PC-3 (cell line): ENCODE measurements around the gene KCNV2. TPM values are rescaled to one million over a fixed set of nuclear protein-coding genes. Genes with fewer than 3 reads are reported as not detected.

Experiments
- ATAC-seq: fragments of 200-7000 bp; cut with Tn5 transposase; 2 replicates; pipeline ENCODE4 v1.9.1; 2020; ENCODE audit warnings: mild to moderate bottlenecking, moderate library complexity
- BruUV-seq: library from RNA; stranded (reverse); fragments of 400-500 nt; replicated peaks from 2 replicates; lab custom pipeline; 2021; lab: Mats Ljungman, UMichigan
- CTCF ChIA-PET: fragments of 300-600 bp; sonication (Branson Sonifier 250); formaldehyde crosslinking; loops from one replicate; lab custom pipeline; 2022; ENCODE audit warnings: antibody characterized with exemption; lab: Charles Lee
- POLR2A ChIA-PET: fragments of 300-600 bp; sonication (Branson Sonifier 250); formaldehyde crosslinking; loops from one replicate; lab custom pipeline; 2022; ENCODE audit warnings: antibody characterized with exemption; ENCODE audit not compliant: unreplicated experiment; lab: Charles Lee
- DNase-seq: peaks from one replicate; pipeline ENCODE4 v3.0.0-alpha.2; 2015
- H2AFZ ChIP-seq: fragments of 300-600 bp; sonication (generic); 2 replicates; pipeline ENCODE4 v1.6.0; 2016; ENCODE audit warnings: antibody characterized with exemption, low read length
- H3F3A ChIP-seq: fragments of 300-600 bp; sonication (generic); one replicate; pipeline ENCODE4 v1.6.0; 2017; ENCODE audit warnings: antibody characterized with exemption, low read length, control low read depth, mild to moderate bottlenecking; ENCODE audit not compliant: unreplicated experiment
- H3K27ac ChIP-seq: fragments of 300-600 bp; sonication (generic); 2 replicates; pipeline ENCODE4 v1.5.1; 2016; ENCODE audit warnings: mild to moderate bottlenecking, low read length
- H3K27me3 ChIP-seq: fragments of 300-600 bp; sonication (generic); 2 replicates; pipeline ENCODE4 v1.6.1; 2016; ENCODE audit warnings: low read length, mixed read lengths
- H3K36me3 ChIP-seq: fragments of 300-600 bp; sonication (generic); 2 replicates; pipeline ENCODE4 v1.6.1; 2016; ENCODE audit warnings: low read depth, mixed run types, low read length, mixed read lengths
- H3K4me1 ChIP-seq: fragments of 300-600 bp; sonication (generic); 2 replicates; pipeline ENCODE4 v1.5.1; 2016; ENCODE audit warnings: low read length; ENCODE audit not compliant: insufficient read depth
- H3K4me2 ChIP-seq: fragments of 300-600 bp; sonication (generic); 2 replicates; pipeline ENCODE4 v1.6.0; 2016; ENCODE audit warnings: low read length
- H3K4me3 ChIP-seq: fragments of 300-600 bp; sonication (generic); 2 replicates; pipeline ENCODE4 v1.5.1; 2016; ENCODE audit warnings: mild to moderate bottlenecking, low read length, mixed read lengths
- H3K79me2 ChIP-seq: fragments of 300-600 bp; sonication (generic); 2 replicates; pipeline ENCODE4 v1.6.1; 2017; ENCODE audit warnings: low read length, mixed read lengths
- H3K9ac ChIP-seq: fragments of 300-600 bp; sonication (generic); 2 replicates; pipeline ENCODE4 v1.6.0; 2016; ENCODE audit warnings: mild to moderate bottlenecking, low read length
- H3K9me2 ChIP-seq: fragments of 300-600 bp; sonication (generic); replicated peaks from 2 replicates; pipeline ENCODE4 v1.6.1; 2016; ENCODE audit warnings: mixed run types, low read length, mixed read lengths
- H3K9me3 ChIP-seq: fragments of 300-600 bp; sonication (generic); 2 replicates; pipeline ENCODE4 v1.6.1; 2016; ENCODE audit warnings: low read length, mixed read lengths
- H4K20me1 ChIP-seq: fragments of 300-600 bp; sonication (generic); 2 replicates; pipeline ENCODE4 v1.6.1; 2016; ENCODE audit warnings: low read length, mixed read lengths
- CTCF ChIP-seq: fragments of 300-600 bp; sonication (generic); conservative IDR thresholded peaks from 2 replicates; pipeline ENCODE4 v1.5.1; 2017; ENCODE audit warnings: antibody characterized with exemption, low read depth, mild to moderate bottlenecking, low read length
- EZH2 ChIP-seq: fragments of 300-600 bp; sonication (generic); IDR thresholded peaks from one replicate; pipeline ENCODE4 v1.6.1; 2017; ENCODE audit warnings: antibody characterized with exemption, mild to moderate bottlenecking, low read length; ENCODE audit not compliant: unreplicated experiment
- EZH2phosphoT487 ChIP-seq: fragments of 300-600 bp; sonication (generic); IDR thresholded peaks from 2 replicates; pipeline ENCODE4 v1.6.1; 2018; ENCODE audit warnings: mild to moderate bottlenecking, antibody characterized with exemption, low read length, borderline replicate concordance
- intact Hi-C: fragments of 100-400 bp; cut with micrococcal nuclease; formaldehyde crosslinking; loops from 2 replicates; pipeline ENCODE4 v1.9.0; 2023
- total RNA-seq: library from RNA; depleted of rRNA; stranded (reverse); fragments of >200 nt; gene quantifications from 2 replicates; pipeline ENCODE4 v1.2.3, GENCODE V29; 2014

The KCNV2 gene
- total RNA-seq, 1 experiment from 2014 or later: not detected

- ChIA-PET POLR2A (no interaction called here), CTCF (no interaction called here)
- TF ChIP-seq EZH2 (no peak), CTCF (no peak)
- Histone ChIP-seq H3K27ac (no peak overlapping the region), H3K4me1 (no peaks in the 10 kb centered on the region), H3K27me3 (no peaks in the 10 kb centered on the region), H3K9ac (no peak overlapping the region), H3K4me2 (no peak overlapping the region), H2AFZ (no peak overlapping the region), H3K79me2 (no peaks in the 10 kb centered on the region), H4K20me1 (no peaks in the 10 kb centered on the region), H3K9me3 (no peaks in the 10 kb centered on the region), H3K4me3 (no peak overlapping the region), H3K36me3 (no peaks in the 10 kb centered on the region), H3F3A (no peaks in the 10 kb centered on the region), H3K9me2 (no peaks in the 10 kb centered on the region)
- intact Hi-C loops: no loop called here
- ATAC-seq: no peak
- DNase-seq: no peak
- no TSS peak for BruUV-seq
Measured at GRCh38 chr9:2758162-2758897, 41.0 kb downstream of the KCNV2 start.

- DNase-seq (no peak), ATAC-seq (no peak)
- no peak overlapping the region for H3K27ac ChIP-seq
- H3K9ac ChIP-seq: no peak overlapping the region
- no peaks in the 10 kb centered on the region for H3K9me2 ChIP-seq
- no peaks in the 10 kb centered on the region for H3F3A ChIP-seq
- no peaks in the 10 kb centered on the region for H3K36me3 ChIP-seq
- no TSS peak for BruUV-seq
- no peak overlapping the region for H3K4me2 ChIP-seq
- intact Hi-C loops: no loop called here
- H3K79me2 ChIP-seq: no peaks in the 10 kb centered on the region
- H3K27me3 ChIP-seq: no peaks in the 10 kb centered on the region
- POLR2A ChIA-PET: no interaction called here
- no peak overlapping the region for H2AFZ ChIP-seq
- no peak overlapping the region for H3K4me3 ChIP-seq
- no peaks in the 10 kb centered on the region for H3K9me3 ChIP-seq
- TF ChIP-seq EZH2phosphoT487: no peak
- TF ChIP-seq CTCF: no peak
- no peak for TF ChIP-seq EZH2
- no peaks in the 10 kb centered on the region for H4K20me1 ChIP-seq
- H3K4me1 ChIP-seq: no peaks in the 10 kb centered on the region
- CTCF ChIA-PET: no interaction called here
Measured at GRCh38 chr9:2758898-2759510, 41.7 kb downstream of the KCNV2 start.

- Histone ChIP-seq H4K20me1 (no peaks in the 10 kb centered on the region), H2AFZ (no peak overlapping the region), H3K27ac (no peak overlapping the region), H3K9me2 (no peaks in the 10 kb centered on the region), H3K4me3 (no peak overlapping the region), H3K79me2 (no peaks in the 10 kb centered on the region), H3F3A (no peaks in the 10 kb centered on the region), H3K4me1 (no peaks in the 10 kb centered on the region), H3K9ac (no peak overlapping the region), H3K9me3 (no peaks in the 10 kb centered on the region), H3K4me2 (no peak overlapping the region), H3K36me3 (no peaks in the 10 kb centered on the region), H3K27me3 (no peaks in the 10 kb centered on the region)
- TF ChIP-seq EZH2phosphoT487 (no peak), CTCF (no peak), EZH2 (no peak)
- CTCF ChIA-PET: no interaction called here
- DNase-seq: no peak
- POLR2A ChIA-PET: no interaction called here
- intact Hi-C loops: no loop called here
- ATAC-seq: no peak
- BruUV-seq: no TSS peak
Measured at GRCh38 chr9:2761424-2761823, 44.1 kb downstream of the KCNV2 start.
